Activated CD8-positive, alpha-beta T cell treated with anti-CD3 and anti-CD28 coated beads, Interleukin-2, amount 10 ng/mL, durations not matched to agents 7 days and 5 days (primary cell): ENCODE measurements around the gene ELAVL1. TPM values are rescaled to one million over a fixed set of nuclear protein-coding genes. Genes with fewer than 3 reads are reported as not detected.

Experiments
- ATAC-seq: fragments of 150-1000 bp; cut with Tn5 transposase; one replicate; pipeline ENCODE4 v1.10.0; 2021; ENCODE audit warnings: moderate library complexity
- CTCF ChIA-PET: fragments of 350-600 bp; sonication (Branson Sonifier 250); formaldehyde crosslinking; loops from one replicate; lab custom pipeline; 2021; ENCODE audit warnings: antibody characterized with exemption; lab: Charles Lee
- POLR2A ChIA-PET: fragments of 350-600 bp; sonication (Branson Sonifier 250); formaldehyde crosslinking; loops from one replicate; lab custom pipeline; 2021; ENCODE audit warnings: antibody characterized with exemption; lab: Charles Lee
- DNase-seq: peaks from one replicate; pipeline ENCODE4 v3.0.0-alpha.2; 2020
- H3K27ac Mint-ChIP-seq: one replicate; pipeline ENCODE4 v1.8.0; 2021; ENCODE audit warnings: mild to moderate bottlenecking, mixed read lengths
- H3K27me3 Mint-ChIP-seq: one replicate; pipeline ENCODE4 v1.8.0; 2021; ENCODE audit warnings: low read depth, mixed read lengths
- H3K36me3 Mint-ChIP-seq: one replicate; pipeline ENCODE4 v1.8.0; 2021; ENCODE audit warnings: low read depth, mixed read lengths
- H3K4me1 Mint-ChIP-seq: one replicate; pipeline ENCODE4 v1.8.0; 2021; ENCODE audit warnings: low read depth, mixed read lengths
- H3K4me3 Mint-ChIP-seq: one replicate; pipeline ENCODE4 v1.8.0; 2021; ENCODE audit warnings: mild to moderate bottlenecking, mixed read lengths
- H3K9me3 Mint-ChIP-seq: one replicate; pipeline ENCODE4 v1.8.0; 2022; ENCODE audit warnings: mixed read lengths; ENCODE audit not compliant: insufficient read depth
- total RNA-seq, 2 experiments: library from RNA; stranded (reverse); gene quantifications; one replicate each; pipeline ENCODE4 v1.2.3, GENCODE V29; 2021

The ELAVL1 gene
- total RNA-seq, 2 experiments from 2014 or later, result 128 to 132 TPM

DNA sequence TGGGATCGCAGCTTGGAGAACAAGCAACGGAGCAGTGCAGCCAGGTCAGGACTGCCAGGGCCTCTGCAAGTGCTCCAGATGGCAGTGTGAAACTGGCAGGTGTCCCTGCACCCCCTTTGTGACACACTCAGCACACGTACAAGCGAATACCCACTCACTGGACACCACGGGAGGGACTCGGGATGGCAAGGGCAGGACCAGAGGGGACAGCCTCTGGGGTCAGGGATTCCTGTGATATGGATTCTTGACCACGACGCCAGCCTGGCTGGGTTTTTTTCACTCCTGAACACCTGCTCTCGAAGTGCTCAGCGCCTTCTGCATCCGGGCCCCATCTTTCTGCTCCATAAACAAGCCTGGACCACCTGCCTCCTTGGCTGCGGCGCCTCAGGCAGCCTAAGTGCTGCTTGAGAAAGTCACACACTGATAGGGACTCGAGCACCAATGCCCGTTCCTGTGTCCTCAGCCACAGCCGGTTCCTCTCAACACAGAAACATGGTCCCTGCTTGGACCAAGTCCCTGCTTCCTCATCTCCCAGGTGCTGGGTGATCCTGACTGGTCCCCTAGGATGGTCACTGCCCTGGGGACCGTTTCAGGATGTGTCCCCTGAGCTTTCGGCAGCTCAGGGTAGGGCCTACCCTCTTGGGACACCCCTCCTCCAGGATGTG lies 22.0 kb downstream of the ELAVL1 start:
- Mint-ChIP-seq H3K9me3 (no peaks in the 10 kb centered on the region), H3K27me3 (no peaks in the 10 kb centered on the region), H3K27ac (no peak overlapping the region), H3K36me3 (peaks cover 35% of the 10 kb centered on the region), H3K4me3 (no peak overlapping the region), H3K4me1 (no peaks in the 10 kb centered on the region)
- ChIA-PET POLR2A (no interaction called here), CTCF (interaction anchor here (1.1 kb wide), 1 partner anchor 13 kb away, joined by 3 read pairs; no protein-coding TSS in a partner anchor)
- DNase-seq, result no peak
- ATAC-seq, result no peak

DNA sequence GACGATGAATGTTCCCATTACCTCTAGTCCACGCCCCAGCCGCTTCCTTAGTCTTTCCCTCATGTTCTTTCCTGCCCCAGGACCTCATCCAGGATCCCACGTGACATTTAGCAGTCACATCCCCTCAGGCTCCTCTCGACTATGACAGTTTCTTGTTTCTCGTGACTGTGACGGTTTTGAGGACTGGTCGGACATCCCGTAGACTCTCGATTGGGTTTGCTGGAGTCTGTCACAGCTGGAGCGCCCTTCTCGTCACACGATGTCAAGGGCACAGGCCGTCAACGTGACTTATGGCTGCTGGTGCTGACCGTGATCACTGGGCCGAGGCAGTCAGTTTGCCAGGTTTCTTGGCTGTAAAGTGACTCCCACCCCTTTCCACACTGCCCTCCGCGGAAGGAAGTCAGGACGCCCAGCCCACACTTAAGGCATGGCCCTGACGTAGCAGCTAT lies 22.8 kb downstream of the ELAVL1 start:
- POLR2A ChIA-PET, result no interaction called here
- no peaks in the 10 kb centered on the region for H3K4me1 Mint-ChIP-seq
- H3K4me3 Mint-ChIP-seq, result no peak overlapping the region
- no peaks in the 10 kb centered on the region for H3K27me3 Mint-ChIP-seq
- peaks cover 29% of the 10 kb centered on the region for H3K36me3 Mint-ChIP-seq
- CTCF ChIA-PET, result no interaction called here
- no peak overlapping the region for H3K27ac Mint-ChIP-seq
- no peak for ATAC-seq
- H3K9me3 Mint-ChIP-seq, result no peaks in the 10 kb centered on the region
- no peak for DNase-seq

DNA sequence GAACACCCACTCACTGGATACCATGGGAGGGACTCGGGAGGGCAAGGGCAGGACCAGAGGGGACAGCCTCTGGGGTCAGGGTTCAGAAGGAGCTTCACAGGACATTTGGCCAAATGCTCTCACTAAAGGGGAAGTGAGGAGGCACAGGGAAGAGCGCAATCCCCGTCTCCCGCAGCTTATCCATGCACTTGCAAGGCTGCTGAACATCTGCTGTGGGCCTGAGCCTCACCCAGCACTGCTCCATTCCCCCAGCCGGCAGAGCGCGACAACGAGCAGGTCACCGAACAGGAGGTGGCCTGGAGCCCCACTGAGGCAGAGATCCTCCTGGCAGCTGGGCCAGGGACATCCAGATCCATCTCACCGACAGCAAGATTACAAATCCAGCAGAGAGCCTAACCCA lies 23.3 kb downstream of the ELAVL1 start:
- H3K27me3 Mint-ChIP-seq, result no peaks in the 10 kb centered on the region
- ATAC-seq (no peak), DNase-seq (no peak)
- POLR2A ChIA-PET, result no interaction called here
- H3K4me3 Mint-ChIP-seq, result no peak overlapping the region
- H3K9me3 Mint-ChIP-seq, result no peaks in the 10 kb centered on the region
- H3K4me1 Mint-ChIP-seq, result no peaks in the 10 kb centered on the region
- peaks cover 26% of the 10 kb centered on the region for H3K36me3 Mint-ChIP-seq
- no peak overlapping the region for H3K27ac Mint-ChIP-seq
- CTCF ChIA-PET, result interaction anchor here (1.3 kb wide), 1 partner anchor 20 kb away, joined by 4 read pairs; no protein-coding TSS in a partner anchor

DNA sequence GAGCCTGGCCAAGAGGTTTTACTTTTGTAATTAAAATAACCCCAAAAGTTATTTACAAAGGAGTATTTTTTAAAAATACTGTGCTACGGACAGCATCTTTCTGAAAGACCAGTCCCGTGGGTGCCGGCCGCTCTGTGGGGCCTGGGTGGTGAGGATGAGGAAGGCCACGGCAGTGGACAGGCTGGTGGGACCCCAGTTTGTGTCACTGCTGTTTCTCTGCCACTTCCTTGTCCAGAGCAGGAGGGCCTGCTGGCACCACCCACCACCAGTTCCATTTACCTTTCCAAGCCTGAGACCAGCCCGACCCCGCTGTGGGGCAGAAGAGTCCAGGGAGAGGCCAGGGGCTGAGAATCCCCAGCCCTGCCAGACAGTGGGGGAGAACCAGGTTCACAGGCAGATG lies 23.8 kb downstream of the ELAVL1 start:
- no peaks in the 10 kb centered on the region for H3K9me3 Mint-ChIP-seq
- H3K36me3 Mint-ChIP-seq, result peaks cover 24% of the 10 kb centered on the region
- no peaks in the 10 kb centered on the region for H3K27me3 Mint-ChIP-seq
- DNase-seq, result no peak
- H3K4me1 Mint-ChIP-seq, result no peaks in the 10 kb centered on the region
- no peak overlapping the region for H3K4me3 Mint-ChIP-seq
- ChIA-PET CTCF (interaction anchor here (1.3 kb wide), 1 partner anchor 20 kb away, joined by 4 read pairs; no protein-coding TSS in a partner anchor), POLR2A (no interaction called here)
- no peak overlapping the region for H3K27ac Mint-ChIP-seq
- ATAC-seq, result no peak

DNA sequence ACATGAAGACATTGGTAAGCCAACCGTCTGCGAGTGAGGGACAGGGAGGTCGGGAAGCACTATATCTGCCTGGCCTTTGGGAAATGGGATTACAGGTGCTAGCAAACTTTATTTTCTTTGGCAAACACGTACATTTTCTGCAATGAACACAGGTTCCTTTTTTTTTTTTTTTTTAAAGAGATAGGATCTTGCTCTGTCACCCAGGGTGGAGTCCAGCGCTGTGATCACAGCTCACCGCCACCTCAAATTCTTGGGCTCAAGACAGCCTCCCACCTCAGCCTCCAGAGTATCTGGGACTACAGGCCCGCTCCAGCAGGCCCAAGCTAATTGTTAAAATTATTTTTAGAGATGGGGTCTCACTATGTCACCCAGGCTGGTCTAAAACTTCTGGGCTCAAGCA lies 24.2 kb downstream of the ELAVL1 start:
- no peak for ATAC-seq
- ChIA-PET CTCF (interaction anchor here (1.3 kb wide), 1 partner anchor 21 kb away, joined by 4 read pairs; no protein-coding TSS in a partner anchor), POLR2A (no interaction called here)
- H3K4me3 Mint-ChIP-seq, result no peak overlapping the region
- no peaks in the 10 kb centered on the region for H3K4me1 Mint-ChIP-seq
- no peak overlapping the region for H3K27ac Mint-ChIP-seq
- DNase-seq, result no peak
- H3K27me3 Mint-ChIP-seq, result no peaks in the 10 kb centered on the region
- peaks cover 19% of the 10 kb centered on the region for H3K36me3 Mint-ChIP-seq
- H3K9me3 Mint-ChIP-seq, result no peaks in the 10 kb centered on the region

DNA sequence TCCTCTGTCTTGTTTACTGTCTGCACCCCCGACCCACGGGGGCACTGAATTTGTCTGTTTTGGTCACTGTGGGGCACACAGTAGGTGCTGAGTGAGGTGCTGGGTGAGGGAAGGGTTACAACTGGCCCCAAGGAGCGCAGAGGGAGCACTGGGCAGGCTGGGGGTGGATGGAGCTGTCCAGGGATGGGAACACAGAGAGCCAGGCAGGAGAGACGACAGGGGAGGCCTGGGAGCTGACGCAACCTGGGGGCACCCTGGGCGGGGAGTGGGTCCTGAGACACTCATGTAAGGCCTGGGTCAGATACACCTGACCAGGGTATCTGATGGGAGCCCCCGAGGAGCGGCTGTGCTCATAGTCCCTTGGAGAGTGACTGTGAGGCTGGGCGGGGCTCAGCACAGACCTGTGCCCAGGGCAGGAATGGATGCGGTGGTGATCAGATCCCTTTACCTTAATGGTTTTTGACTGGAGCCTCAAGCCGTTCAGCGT lies 24.8 kb downstream of the ELAVL1 start:
- Mint-ChIP-seq H3K4me3 (no peak overlapping the region), H3K4me1 (no peaks in the 10 kb centered on the region), H3K9me3 (no peaks in the 10 kb centered on the region), H3K36me3 (peaks cover 15% of the 10 kb centered on the region), H3K27ac (no peak overlapping the region), H3K27me3 (no peaks in the 10 kb centered on the region)
- ChIA-PET CTCF (interaction anchor here (1.3 kb wide), 1 partner anchor 21 kb away, joined by 4 read pairs; no protein-coding TSS in a partner anchor), POLR2A (no interaction called here)
- DNase-seq (no peak), ATAC-seq (no peak)

DNA sequence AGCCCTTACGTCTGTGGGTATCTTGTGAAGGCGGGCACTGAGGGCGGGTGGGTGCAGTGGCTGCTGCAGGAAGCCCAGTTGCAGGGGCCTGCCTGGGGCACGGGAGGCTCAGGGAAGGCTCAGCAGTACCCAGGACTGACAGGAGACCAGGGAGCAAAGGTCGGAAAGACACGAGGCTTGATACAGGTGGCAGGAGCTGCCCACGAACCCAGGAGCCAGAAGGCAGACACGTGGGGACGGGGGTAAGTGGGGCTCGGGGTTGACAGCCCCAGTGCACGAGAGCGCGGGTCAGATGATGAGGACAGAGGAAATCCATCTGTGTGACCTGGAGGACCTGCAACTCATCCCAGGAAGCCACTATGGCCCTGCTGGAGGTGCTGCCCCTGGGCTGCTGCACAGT lies 25.3 kb downstream of the ELAVL1 start:
- ChIA-PET CTCF (no interaction called here), POLR2A (no interaction called here)
- peaks cover 17% of the 10 kb centered on the region for H3K36me3 Mint-ChIP-seq
- H3K9me3 Mint-ChIP-seq, result no peaks in the 10 kb centered on the region
- H3K27ac Mint-ChIP-seq, result no peak overlapping the region
- ATAC-seq (no peak), DNase-seq (no peak)
- H3K4me3 Mint-ChIP-seq, result no peak overlapping the region
- H3K4me1 Mint-ChIP-seq, result no peaks in the 10 kb centered on the region
- H3K27me3 Mint-ChIP-seq, result no peaks in the 10 kb centered on the region

DNA sequence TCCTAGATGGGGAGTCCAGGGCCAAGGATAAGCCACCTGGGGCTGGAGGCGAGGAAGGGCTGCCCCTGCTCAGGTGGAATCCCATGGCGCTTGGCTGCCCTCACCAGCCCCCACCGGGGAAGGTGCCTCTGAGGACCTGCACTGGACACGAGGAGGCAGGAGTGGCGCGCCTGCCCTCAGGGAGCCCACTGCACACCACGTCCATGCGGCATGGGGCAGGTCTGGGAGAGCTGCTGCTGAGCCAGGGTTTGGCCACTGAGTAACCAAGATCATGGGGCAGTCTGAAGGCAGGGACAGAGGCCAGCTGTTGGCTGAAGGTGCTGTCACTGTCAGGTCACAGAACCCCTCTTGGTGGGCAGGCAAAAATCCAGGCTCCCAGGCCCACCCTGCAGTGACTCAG lies 25.9 kb downstream of the ELAVL1 start:
- peaks cover 18% of the 10 kb centered on the region for H3K36me3 Mint-ChIP-seq
- H3K27ac Mint-ChIP-seq, result no peak overlapping the region
- CTCF ChIA-PET, result no interaction called here
- DNase-seq, result no peak
- H3K9me3 Mint-ChIP-seq, result no peaks in the 10 kb centered on the region
- no peaks in the 10 kb centered on the region for H3K27me3 Mint-ChIP-seq
- no peak for ATAC-seq
- POLR2A ChIA-PET, result no interaction called here
- no peak overlapping the region for H3K4me3 Mint-ChIP-seq
- H3K4me1 Mint-ChIP-seq, result no peaks in the 10 kb centered on the region

DNA sequence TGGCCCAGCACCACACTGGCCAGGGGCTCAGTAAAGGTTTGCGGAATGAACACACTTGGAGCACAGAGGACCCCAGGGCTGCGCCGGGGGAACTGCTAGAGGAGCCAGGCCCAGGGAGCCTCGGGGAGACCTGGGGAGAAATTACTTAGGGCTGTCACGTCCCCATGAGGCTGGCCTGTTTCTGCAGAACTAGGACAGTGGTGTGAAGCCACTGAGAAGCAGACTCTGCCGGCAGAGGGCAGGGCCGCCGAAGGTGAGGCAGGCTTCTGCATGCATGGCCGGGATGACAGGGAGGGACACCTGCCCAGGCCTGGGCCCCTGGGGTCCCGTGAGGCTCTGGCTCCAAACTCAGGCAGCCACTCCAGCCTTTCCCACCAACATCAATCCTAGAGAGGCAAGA lies 26.4 kb downstream of the ELAVL1 start:
- Mint-ChIP-seq H3K36me3 (peaks cover 22% of the 10 kb centered on the region), H3K27ac (no peak overlapping the region), H3K9me3 (no peaks in the 10 kb centered on the region), H3K4me1 (no peaks in the 10 kb centered on the region), H3K4me3 (no peak overlapping the region), H3K27me3 (no peaks in the 10 kb centered on the region)
- ATAC-seq (no peak), DNase-seq (no peak)
- ChIA-PET CTCF (interaction anchor here (1.2 kb wide), 1 partner anchor 23 kb away, joined by 3 read pairs; no protein-coding TSS in a partner anchor), POLR2A (no interaction called here)

DNA sequence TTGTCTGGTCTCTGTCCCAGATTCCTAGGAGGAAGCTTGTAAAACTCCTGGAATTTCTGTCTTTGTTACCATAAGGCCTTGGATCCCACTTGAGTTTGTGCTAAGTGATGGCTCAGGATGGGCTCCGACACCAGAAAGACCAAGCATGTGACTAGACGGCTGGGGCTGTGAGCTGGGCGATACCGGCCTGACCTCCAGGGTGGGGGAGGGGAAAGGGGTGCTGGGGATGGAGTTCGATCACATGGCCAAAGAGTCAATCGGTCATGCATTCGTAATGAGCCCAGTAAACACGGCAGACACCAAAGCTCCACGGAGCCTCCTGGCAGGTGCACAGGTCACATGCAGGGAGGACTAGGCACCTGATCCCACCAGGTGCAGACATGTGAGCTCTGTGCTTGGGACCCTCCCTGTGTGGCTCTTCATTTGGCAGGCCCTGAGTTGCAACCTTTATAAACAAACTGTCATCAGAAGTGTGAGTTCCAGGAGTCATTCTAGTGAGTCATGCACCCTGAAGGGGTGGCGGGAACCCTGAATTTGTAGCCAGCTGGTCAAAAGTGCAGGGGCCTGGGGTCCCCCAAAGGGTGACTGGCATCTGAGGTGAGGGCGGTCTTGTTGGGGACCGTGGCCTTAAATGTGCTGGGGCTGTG lies 27.1 kb downstream of the ELAVL1 start:
- Mint-ChIP-seq H3K4me3 (no peak overlapping the region), H3K36me3 (peaks cover 29% of the 10 kb centered on the region), H3K27me3 (no peaks in the 10 kb centered on the region), H3K27ac (no peak overlapping the region), H3K9me3 (no peaks in the 10 kb centered on the region), H3K4me1 (no peaks in the 10 kb centered on the region)
- ChIA-PET CTCF (interaction anchor here (1.2 kb wide), 1 partner anchor 24 kb away, joined by 3 read pairs; no protein-coding TSS in a partner anchor), POLR2A (no interaction called here)
- ATAC-seq, result no peak
- no peak for DNase-seq

DNA sequence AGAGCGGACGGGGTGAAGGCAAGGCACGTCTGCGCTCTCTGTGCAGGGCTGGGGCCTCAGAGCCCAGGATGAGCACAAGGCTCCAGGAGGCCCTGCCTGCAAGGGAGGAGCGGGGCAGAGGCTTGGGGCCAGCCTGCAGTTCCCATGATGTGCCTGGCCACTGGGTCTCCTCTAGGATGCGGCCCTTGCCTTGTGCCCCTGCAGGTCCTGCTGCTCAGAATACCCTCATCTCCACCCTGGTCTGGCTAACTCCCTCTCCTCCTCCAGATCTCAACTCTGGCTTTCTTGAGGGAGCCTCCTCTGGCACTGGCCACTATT lies 27.8 kb downstream of the ELAVL1 start:
- Mint-ChIP-seq H3K36me3 (peaks cover 26% of the 10 kb centered on the region), H3K9me3 (no peaks in the 10 kb centered on the region), H3K27ac (no peak overlapping the region), H3K4me1 (no peaks in the 10 kb centered on the region), H3K27me3 (no peaks in the 10 kb centered on the region), H3K4me3 (no peak overlapping the region)
- no peak for DNase-seq
- ChIA-PET POLR2A (no interaction called here), CTCF (no interaction called here)
- ATAC-seq, result no peak

DNA sequence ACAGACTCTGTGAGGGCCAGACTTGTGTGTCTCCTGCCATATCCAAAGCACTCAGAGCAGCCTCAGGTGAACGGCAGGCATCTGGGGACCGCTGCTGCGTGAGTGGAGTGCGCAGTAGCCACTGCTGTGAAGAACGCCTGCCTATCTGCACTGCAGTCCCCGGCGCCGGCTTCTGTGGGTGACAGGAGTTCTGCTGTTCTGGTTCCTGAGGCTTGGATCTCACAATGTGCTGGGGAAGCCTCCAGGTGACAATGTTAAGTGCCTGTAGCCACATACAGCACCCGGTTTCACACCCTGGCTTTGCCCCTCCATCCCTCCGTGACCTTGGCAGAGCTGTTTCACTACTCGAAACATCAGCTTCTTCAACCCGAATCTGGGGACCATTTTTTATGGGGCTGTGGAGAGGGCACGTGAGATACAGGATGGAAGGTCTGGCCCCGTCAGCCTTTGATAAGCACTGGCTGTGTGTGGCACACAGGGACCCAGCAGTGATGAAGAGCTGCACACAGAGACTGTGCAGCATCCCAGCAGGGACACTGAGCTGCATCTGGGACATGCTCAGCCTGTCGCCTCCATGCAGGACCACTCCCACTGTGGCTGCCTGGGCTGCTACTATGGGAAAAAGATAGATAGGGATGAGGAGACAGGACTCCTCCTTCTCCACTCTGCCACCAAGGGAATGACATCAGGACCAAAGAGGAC lies 28.3 kb downstream of the ELAVL1 start:
- H3K9me3 Mint-ChIP-seq, result no peaks in the 10 kb centered on the region
- ATAC-seq (no peak), DNase-seq (no peak)
- no peak overlapping the region for H3K4me3 Mint-ChIP-seq
- H3K27me3 Mint-ChIP-seq, result no peaks in the 10 kb centered on the region
- no peak overlapping the region for H3K27ac Mint-ChIP-seq
- H3K36me3 Mint-ChIP-seq, result peaks cover 23% of the 10 kb centered on the region
- no peaks in the 10 kb centered on the region for H3K4me1 Mint-ChIP-seq
- POLR2A ChIA-PET, result no interaction called here
- CTCF ChIA-PET, result no interaction called here
